CD14-positive monocyte (primary cell): ENCODE measurements around the gene ASB1. TPM values are rescaled to one million over a fixed set of nuclear protein-coding genes. Genes with fewer than 3 reads are reported as not detected.

Experiments used
- DNase-seq, 3 donors: peaks; one replicate each; pipeline ENCODE4 v3.0.0-alpha.2; 2011 to 2022
- H2AFZ ChIP-seq: 2 replicates; pipeline ENCODE4 v1.6.0; 2012; ENCODE audit warnings: mild to moderate bottlenecking, low read depth, low read length, inconsistent platforms; ENCODE audit not compliant: insufficient read depth, poor library complexity, severe bottlenecking
- H3K27ac ChIP-seq, 2 donors: 1 replicate in 1 of 2; 2 replicates in 1 of 2; pipeline ENCODE4 v1.5.1; 2012 to 2013; ENCODE audit warnings: low read length in 2 of 2, control low read depth in 1 of 2, inconsistent platforms in 1 of 2, low read depth in 1 of 2, mild to moderate bottlenecking in 1 of 2
- H3K27me3 ChIP-seq, 2 donors: one replicate each; pipeline versions ENCODE4 v1.6.0 to v1.6.1; 2011 to 2013; ENCODE audit warnings: low read length in 2 of 2; ENCODE audit not compliant: control insufficient read depth in 2 of 2, insufficient read depth in 2 of 2
- H3K36me3 ChIP-seq, 2 donors: replicated peaks in 1 of 2; 1 replicate in 1 of 2; 2 replicates in 1 of 2; pipeline versions ENCODE4 v1.5.1 to v1.6.1; 2012 to 2013; ENCODE audit warnings: low read length in 2 of 2, control low read depth in 1 of 2, inconsistent platforms in 1 of 2, mild to moderate bottlenecking in 1 of 2; ENCODE audit not compliant: insufficient read depth in 2 of 2, control insufficient read depth in 1 of 2
- H3K4me1 ChIP-seq, 2 donors: 1 replicate in 1 of 2; 2 replicates in 1 of 2; pipeline versions ENCODE4 v1.5.1 to v1.6.1; 2012 to 2013; ENCODE audit warnings: low read length in 2 of 2, control low read depth in 1 of 2, inconsistent platforms in 1 of 2, mild to moderate bottlenecking in 1 of 2, moderate library complexity in 1 of 2; ENCODE audit not compliant: insufficient read depth in 2 of 2, control insufficient read depth in 1 of 2
- H3K4me2 ChIP-seq: replicated peaks from 2 replicates; pipeline ENCODE3; 2012; ENCODE audit warnings: low read length, moderate library complexity, mild to moderate bottlenecking; ENCODE audit not compliant: poor library complexity, severe bottlenecking; ENCODE audit errors: extremely low read depth
- H3K4me3 ChIP-seq, 3 experiments: fragments of 200-600 bp in 1 of 3; sonication (generic) in 1 of 3; replicated peaks in 1 of 3; 1 replicate in 2 of 3; 2 replicates in 1 of 3; pipeline ENCODE4 v1.5.1; 2011 to 2013; ENCODE audit warnings: low read length in 3 of 3, mild to moderate bottlenecking in 3 of 3, control low read depth in 2 of 3, low read depth in 2 of 3, inconsistent platforms in 1 of 3, moderate library complexity in 1 of 3
- H3K79me2 ChIP-seq: 2 replicates; pipeline ENCODE4 v1.6.0; 2012; ENCODE audit warnings: mild to moderate bottlenecking, control low read depth, inconsistent platforms, low read length, moderate library complexity; ENCODE audit not compliant: insufficient read depth
- H3K9ac ChIP-seq: 2 replicates; pipeline ENCODE4 v1.6.0; 2017; ENCODE audit warnings: low read length, mild to moderate bottlenecking; ENCODE audit not compliant: insufficient read depth, poor library complexity, severe bottlenecking
- H3K9me3 ChIP-seq, 2 donors: replicated peaks in 1 of 2; 1 replicate in 1 of 2; 2 replicates in 1 of 2; pipeline versions ENCODE4 v1.5.1 to v1.6.1; 2012 to 2013; ENCODE audit warnings: low read length in 2 of 2, control low read depth in 1 of 2; ENCODE audit not compliant: control insufficient read depth in 1 of 2, insufficient read depth in 1 of 2
- H4K20me1 ChIP-seq: 2 replicates; pipeline ENCODE4 v1.6.0; 2012; ENCODE audit warnings: mild to moderate bottlenecking, low read length, control low read depth, moderate library complexity; ENCODE audit not compliant: insufficient read depth
- H3K27ac Mint-ChIP-seq, 7 donors: one replicate each; pipeline ENCODE4 v1.8.0; 2020; ENCODE audit warnings: mild to moderate bottlenecking in 7 of 7, mixed read lengths in 7 of 7, moderate library complexity in 6 of 7, inconsistent platforms in 2 of 7
- H3K27me3 Mint-ChIP-seq, 3 donors: one replicate each; pipeline ENCODE4 v1.8.0; 2021 to 2022; ENCODE audit warnings: low read depth in 3 of 3, mild to moderate bottlenecking in 3 of 3, mixed read lengths in 3 of 3, moderate library complexity in 3 of 3, inconsistent platforms in 1 of 3
- H3K36me3 Mint-ChIP-seq, 2 donors: one replicate each; pipeline ENCODE4 v1.8.0; 2020; ENCODE audit warnings: mixed read lengths in 2 of 2, inconsistent platforms in 1 of 2, mild to moderate bottlenecking in 1 of 2
- H3K4me1 Mint-ChIP-seq: one replicate; pipeline ENCODE4 v1.8.0; 2020; ENCODE audit warnings: mild to moderate bottlenecking, mixed read lengths
- H3K4me3 Mint-ChIP-seq, 2 donors: one replicate each; pipeline ENCODE4 v1.8.0; 2020; ENCODE audit warnings: mild to moderate bottlenecking in 2 of 2, mixed read lengths in 2 of 2, moderate library complexity in 1 of 2
- H3K9me3 Mint-ChIP-seq, 7 donors: one replicate each; pipeline ENCODE4 v1.8.0; 2020 to 2022; ENCODE audit warnings: mixed read lengths in 7 of 7, mild to moderate bottlenecking in 6 of 7, moderate library complexity in 6 of 7, inconsistent platforms in 2 of 7
- WGBS: methylation state at CpG from one replicate; pipeline ENCODE4 v1.1.5; 2013; ENCODE audit warnings: missing lambda C conversion rate; ENCODE audit not compliant: insufficient coverage; 5-methylcytosine and 5-hydroxymethylcytosine counted together
- intact Hi-C, 2 donors: fragments of 100-400 bp; cut with micrococcal nuclease; formaldehyde crosslinking; loops; one replicate each; pipeline versions ENCODE4 v1.15.0 to v1.15.1; 2023
- polyA plus RNA-seq, 3 donors: library from polyadenylated mRNA; depleted of rRNA in 1 of 3; unstranded in 2 of 3; stranded (reverse) in 1 of 3; fragments of 300-500 nt in 2 of 3; fragments of >200 nt in 1 of 3; fragmentation: Illumina TruSeq in 2 of 3; gene quantifications; 1 replicate in 2 of 3; 2 replicates in 1 of 3; pipeline ENCODE4 v1.2.3, GENCODE V29; 2012 to 2021
- TF ChIP-seq, protein P1 (sequence below): fragments of 200-600 bp; IDR thresholded peaks from one replicate; pipeline ENCODE4 v1.8.0; 2022; ENCODE audit warnings: antibody characterized with exemption, mild to moderate bottlenecking

The ASB1 gene
- polyA plus RNA-seq, 3 donors = 15.1 to 22.0 (median 16.0) TPM

DNA sequence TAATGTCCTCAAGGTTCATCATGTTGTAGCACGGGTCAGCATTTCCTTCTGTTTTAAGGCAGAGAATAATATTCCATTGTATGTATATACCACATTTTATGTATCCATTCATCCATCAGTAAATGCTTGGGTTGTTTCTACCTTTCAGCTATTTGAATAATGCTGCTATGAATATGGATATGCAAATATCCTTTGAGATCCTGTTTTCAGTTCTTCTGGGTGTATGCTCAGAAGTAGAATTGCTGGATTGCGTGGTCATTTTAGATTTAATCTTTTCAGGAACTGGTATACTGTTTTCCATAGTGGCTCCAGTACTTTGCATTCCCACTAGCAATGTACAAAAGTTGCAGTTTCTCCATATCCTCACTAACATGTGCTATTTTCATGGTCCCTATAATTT, 13.4 kb upstream of the ASB1 start:
- Mint-ChIP-seq H3K27me3 (peaks cover 0 to 2% (median 2%) of the 10 kb centered on the region in 3 donors), H3K27ac (no peak overlapping the region), H3K36me3 (no peaks in the 10 kb centered on the region), H3K9me3 (peaks cover 9 to 13% (median 11%) of the 10 kb centered on the region in 7 donors), H3K4me3 (no peak overlapping the region), H3K4me1 (peaks cover 2% of the 10 kb centered on the region)
- H3K27me3 ChIP-seq = no peaks in the 10 kb centered on the region
- no peak overlapping the region for H3K4me2 ChIP-seq
- H3K4me3 ChIP-seq = no peak overlapping the region
- H3K27ac ChIP-seq = no peak overlapping the region
- H2AFZ ChIP-seq = no peak overlapping the region
- no CpG with 5 or more reads among the region's 2 CpGs for WGBS
- H3K79me2 ChIP-seq = no peaks in the 10 kb centered on the region
- H3K9me3 ChIP-seq = peaks cover 8 to 16% of the 10 kb centered on the region in 2 donors
- no peaks in the 10 kb centered on the region for H3K36me3 ChIP-seq
- no peaks in the 10 kb centered on the region for H4K20me1 ChIP-seq
- DNase-seq = no peak
- intact Hi-C loops = no loop called here
- TF ChIP-seq, protein P1, sequence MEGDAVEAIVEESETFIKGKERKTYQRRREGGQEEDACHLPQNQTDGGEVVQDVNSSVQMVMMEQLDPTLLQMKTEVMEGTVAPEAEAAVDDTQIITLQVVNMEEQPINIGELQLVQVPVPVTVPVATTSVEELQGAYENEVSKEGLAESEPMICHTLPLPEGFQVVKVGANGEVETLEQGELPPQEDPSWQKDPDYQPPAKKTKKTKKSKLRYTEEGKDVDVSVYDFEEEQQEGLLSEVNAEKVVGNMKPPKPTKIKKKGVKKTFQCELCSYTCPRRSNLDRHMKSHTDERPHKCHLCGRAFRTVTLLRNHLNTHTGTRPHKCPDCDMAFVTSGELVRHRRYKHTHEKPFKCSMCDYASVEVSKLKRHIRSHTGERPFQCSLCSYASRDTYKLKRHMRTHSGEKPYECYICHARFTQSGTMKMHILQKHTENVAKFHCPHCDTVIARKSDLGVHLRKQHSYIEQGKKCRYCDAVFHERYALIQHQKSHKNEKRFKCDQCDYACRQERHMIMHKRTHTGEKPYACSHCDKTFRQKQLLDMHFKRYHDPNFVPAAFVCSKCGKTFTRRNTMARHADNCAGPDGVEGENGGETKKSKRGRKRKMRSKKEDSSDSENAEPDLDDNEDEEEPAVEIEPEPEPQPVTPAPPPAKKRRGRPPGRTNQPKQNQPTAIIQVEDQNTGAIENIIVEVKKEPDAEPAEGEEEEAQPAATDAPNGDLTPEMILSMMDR = no peak
- H3K4me1 ChIP-seq = no peaks in the 10 kb centered on the region
- H3K9ac ChIP-seq = no peak overlapping the region

- TF ChIP-seq, protein P1 = no peak
- Mint-ChIP-seq H3K36me3 (no peaks in the 10 kb centered on the region), H3K4me3 (no peak overlapping the region), H3K27ac (no peak overlapping the region), H3K4me1 (peaks cover 2% of the 10 kb centered on the region), H3K27me3 (peaks cover 0 to 2% (median 2%) of the 10 kb centered on the region in 3 donors), H3K9me3 (peaks cover 9 to 13% (median 11%) of the 10 kb centered on the region in 7 donors)
- Histone ChIP-seq H3K4me3 (no peak overlapping the region), H4K20me1 (no peaks in the 10 kb centered on the region), H3K4me1 (no peaks in the 10 kb centered on the region), H3K9me3 (peaks cover 8 to 16% of the 10 kb centered on the region in 2 donors), H3K9ac (no peak overlapping the region), H3K4me2 (no peak overlapping the region), H3K79me2 (no peaks in the 10 kb centered on the region), H3K27ac (no peak overlapping the region), H2AFZ (no peak overlapping the region), H3K27me3 (no peaks in the 10 kb centered on the region), H3K36me3 (no peaks in the 10 kb centered on the region)
- WGBS = 90% methylated on average over 8 of the region's 12 CpGs
- intact Hi-C loops = no loop called here
- no peak for DNase-seq
Observed at GRCh38 chr2:238415036-238415764, 11.5 kb upstream of the ASB1 start.
